Osteoblast (primary cell): ENCODE data around the gene RHBG. TPM values are rescaled to one million over a fixed set of nuclear protein-coding genes. Genes with fewer than 3 reads are reported as not detected.

Experiments used
- DNase-seq: peaks from one replicate; pipeline ENCODE4 v3.0.0; 2011; ENCODE audit warnings: low spot score, mixed read lengths; ENCODE audit not compliant: insufficient read length; ENCODE audit errors: missing footprints
- H2AFZ ChIP-seq: 2 replicates; pipeline ENCODE4 v1.6.0; 2011; ENCODE audit warnings: mild to moderate bottlenecking, low read length
- H3K27ac ChIP-seq: 2 replicates; pipeline ENCODE4 v1.5.1; 2011; ENCODE audit warnings: mild to moderate bottlenecking, low read depth, low read length, moderate library complexity
- H3K27me3 ChIP-seq: 2 replicates; pipeline ENCODE4 v1.6.0; 2012; ENCODE audit warnings: mild to moderate bottlenecking, control low read depth, inconsistent platforms, low read length, moderate library complexity; ENCODE audit not compliant: insufficient read depth
- H3K36me3 ChIP-seq: 2 replicates; pipeline ENCODE4 v1.5.1; 2011; ENCODE audit warnings: mild to moderate bottlenecking, low read length, control low read depth, moderate library complexity; ENCODE audit not compliant: insufficient read depth
- H3K4me1 ChIP-seq: 2 replicates; pipeline ENCODE4 v1.5.1; 2011; ENCODE audit warnings: mild to moderate bottlenecking, low read length, control low read depth, moderate library complexity; ENCODE audit not compliant: insufficient read depth
- H3K4me2 ChIP-seq: 2 replicates; pipeline ENCODE4 v1.6.0; 2011; ENCODE audit warnings: mild to moderate bottlenecking, low read length; ENCODE audit not compliant: insufficient read depth
- H3K4me3 ChIP-seq: fragments of 200-600 bp; sonication (generic); 3 replicates; pipeline ENCODE4 v1.5.1; 2012; ENCODE audit warnings: mild to moderate bottlenecking, low read length, inconsistent platforms; ENCODE audit not compliant: insufficient read depth
- H3K79me2 ChIP-seq: 2 replicates; pipeline ENCODE4 v1.6.0; 2012; ENCODE audit warnings: mild to moderate bottlenecking, low read length, control low read depth, inconsistent platforms; ENCODE audit not compliant: insufficient read depth
- H3K9me3 ChIP-seq: 2 replicates; pipeline ENCODE4 v1.5.1; 2011; ENCODE audit warnings: low read depth, low read length, control low read depth
- H4K20me1 ChIP-seq: 2 replicates; pipeline ENCODE4 v1.6.0; 2012; ENCODE audit warnings: mild to moderate bottlenecking, low read length, control low read depth; ENCODE audit not compliant: insufficient read depth
- total RNA-seq: library from RNA; depleted of rRNA; stranded (reverse); fragments of >200 nt; gene quantifications from 2 replicates; pipeline ENCODE4 v1.2.3, GENCODE V29; 2012
- TF ChIP-seq, protein P1 (sequence below): IDR thresholded peaks from 2 replicates; pipeline ENCODE4 v1.5.1; 2011; ENCODE audit warnings: mild to moderate bottlenecking, low read depth, low read length, moderate library complexity; ENCODE audit errors: extremely low read depth

Gene RHBG
- total RNA-seq, 1 donor, result not detected

DNA sequence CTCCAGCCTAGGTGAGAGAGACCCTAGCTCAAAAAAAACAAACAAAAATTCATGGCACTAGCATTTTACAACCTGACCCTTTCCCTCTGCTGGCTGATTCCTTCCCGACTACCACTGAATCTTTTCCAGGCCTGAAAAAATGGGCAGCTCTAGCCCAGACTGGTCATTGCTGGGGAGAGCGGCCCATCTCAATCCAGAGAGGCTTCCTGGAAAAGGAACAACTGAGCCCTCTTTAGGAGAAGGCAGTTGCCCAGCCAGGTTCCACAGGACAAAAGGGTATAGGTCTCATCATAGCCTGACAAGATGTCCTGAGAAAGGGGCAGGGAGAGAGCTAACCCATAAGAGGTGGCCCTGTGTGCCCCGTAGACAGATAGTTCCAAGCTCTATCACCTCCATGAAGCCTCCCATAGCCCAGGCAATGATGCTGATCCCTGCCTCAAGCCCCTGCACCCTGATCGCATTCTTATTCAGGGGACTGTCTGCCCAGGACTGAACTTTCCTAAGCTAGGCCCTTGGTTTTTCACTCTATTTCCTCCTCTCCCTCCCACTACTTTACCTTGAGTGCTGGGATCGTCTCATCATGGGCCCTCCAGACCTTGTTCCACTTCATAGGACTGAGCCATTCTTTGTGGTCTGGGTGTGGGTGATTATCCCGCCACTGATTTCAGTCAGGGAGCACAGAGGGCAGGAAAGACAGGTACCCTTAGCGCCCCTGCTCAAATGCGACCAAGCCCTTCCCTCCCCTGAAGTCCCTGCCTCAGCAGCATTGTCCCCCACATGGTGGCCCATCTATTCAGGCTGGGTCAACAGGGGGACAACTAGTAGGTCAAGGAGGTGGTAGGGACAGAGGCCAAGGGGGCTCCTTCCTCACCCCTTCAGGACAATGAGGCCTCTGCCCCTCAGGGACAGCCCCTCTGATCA is 18.2 kb downstream of the RHBG start:
- Histone ChIP-seq H4K20me1 (no peaks in the 10 kb centered on the region), H2AFZ (no peak overlapping the region), H3K4me3 (no peak overlapping the region), H3K4me2 (no peak overlapping the region), H3K4me1 (no peaks in the 10 kb centered on the region), H3K9me3 (no peaks in the 10 kb centered on the region), H3K27me3 (peaks cover 57% of the 10 kb centered on the region), H3K79me2 (no peaks in the 10 kb centered on the region), H3K27ac (no peak overlapping the region), H3K36me3 (no peaks in the 10 kb centered on the region)
- DNase-seq, result peak; percentile 78
- TF ChIP-seq, protein P1, sequence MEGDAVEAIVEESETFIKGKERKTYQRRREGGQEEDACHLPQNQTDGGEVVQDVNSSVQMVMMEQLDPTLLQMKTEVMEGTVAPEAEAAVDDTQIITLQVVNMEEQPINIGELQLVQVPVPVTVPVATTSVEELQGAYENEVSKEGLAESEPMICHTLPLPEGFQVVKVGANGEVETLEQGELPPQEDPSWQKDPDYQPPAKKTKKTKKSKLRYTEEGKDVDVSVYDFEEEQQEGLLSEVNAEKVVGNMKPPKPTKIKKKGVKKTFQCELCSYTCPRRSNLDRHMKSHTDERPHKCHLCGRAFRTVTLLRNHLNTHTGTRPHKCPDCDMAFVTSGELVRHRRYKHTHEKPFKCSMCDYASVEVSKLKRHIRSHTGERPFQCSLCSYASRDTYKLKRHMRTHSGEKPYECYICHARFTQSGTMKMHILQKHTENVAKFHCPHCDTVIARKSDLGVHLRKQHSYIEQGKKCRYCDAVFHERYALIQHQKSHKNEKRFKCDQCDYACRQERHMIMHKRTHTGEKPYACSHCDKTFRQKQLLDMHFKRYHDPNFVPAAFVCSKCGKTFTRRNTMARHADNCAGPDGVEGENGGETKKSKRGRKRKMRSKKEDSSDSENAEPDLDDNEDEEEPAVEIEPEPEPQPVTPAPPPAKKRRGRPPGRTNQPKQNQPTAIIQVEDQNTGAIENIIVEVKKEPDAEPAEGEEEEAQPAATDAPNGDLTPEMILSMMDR, result no peak

DNA sequence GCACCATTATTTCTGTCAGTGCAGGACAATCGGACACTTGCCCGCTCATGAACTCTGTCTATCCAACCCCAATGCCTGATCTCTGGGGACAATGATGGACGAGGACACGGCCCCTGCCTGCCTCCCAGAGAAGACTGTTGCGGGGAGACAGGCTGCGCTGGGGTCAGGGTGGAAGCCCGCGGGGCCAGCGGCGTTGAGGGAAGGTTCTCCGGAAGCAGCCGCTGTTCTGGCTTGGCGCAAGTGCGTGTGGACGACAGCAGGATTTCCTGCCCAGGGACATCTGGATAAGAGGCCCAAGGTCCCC is 18.8 kb downstream of the RHBG start:
- no peak overlapping the region for H3K27ac ChIP-seq
- no peak overlapping the region for H2AFZ ChIP-seq
- no peaks in the 10 kb centered on the region for H3K79me2 ChIP-seq
- TF ChIP-seq, protein P1, result no peak
- peaks cover 57% of the 10 kb centered on the region for H3K27me3 ChIP-seq
- no peak overlapping the region for H3K4me2 ChIP-seq
- H3K4me3 ChIP-seq, result no peak overlapping the region
- no peaks in the 10 kb centered on the region for H3K4me1 ChIP-seq
- no peak for DNase-seq
- H4K20me1 ChIP-seq, result no peaks in the 10 kb centered on the region
- H3K9me3 ChIP-seq, result no peaks in the 10 kb centered on the region
- H3K36me3 ChIP-seq, result no peaks in the 10 kb centered on the region

DNA sequence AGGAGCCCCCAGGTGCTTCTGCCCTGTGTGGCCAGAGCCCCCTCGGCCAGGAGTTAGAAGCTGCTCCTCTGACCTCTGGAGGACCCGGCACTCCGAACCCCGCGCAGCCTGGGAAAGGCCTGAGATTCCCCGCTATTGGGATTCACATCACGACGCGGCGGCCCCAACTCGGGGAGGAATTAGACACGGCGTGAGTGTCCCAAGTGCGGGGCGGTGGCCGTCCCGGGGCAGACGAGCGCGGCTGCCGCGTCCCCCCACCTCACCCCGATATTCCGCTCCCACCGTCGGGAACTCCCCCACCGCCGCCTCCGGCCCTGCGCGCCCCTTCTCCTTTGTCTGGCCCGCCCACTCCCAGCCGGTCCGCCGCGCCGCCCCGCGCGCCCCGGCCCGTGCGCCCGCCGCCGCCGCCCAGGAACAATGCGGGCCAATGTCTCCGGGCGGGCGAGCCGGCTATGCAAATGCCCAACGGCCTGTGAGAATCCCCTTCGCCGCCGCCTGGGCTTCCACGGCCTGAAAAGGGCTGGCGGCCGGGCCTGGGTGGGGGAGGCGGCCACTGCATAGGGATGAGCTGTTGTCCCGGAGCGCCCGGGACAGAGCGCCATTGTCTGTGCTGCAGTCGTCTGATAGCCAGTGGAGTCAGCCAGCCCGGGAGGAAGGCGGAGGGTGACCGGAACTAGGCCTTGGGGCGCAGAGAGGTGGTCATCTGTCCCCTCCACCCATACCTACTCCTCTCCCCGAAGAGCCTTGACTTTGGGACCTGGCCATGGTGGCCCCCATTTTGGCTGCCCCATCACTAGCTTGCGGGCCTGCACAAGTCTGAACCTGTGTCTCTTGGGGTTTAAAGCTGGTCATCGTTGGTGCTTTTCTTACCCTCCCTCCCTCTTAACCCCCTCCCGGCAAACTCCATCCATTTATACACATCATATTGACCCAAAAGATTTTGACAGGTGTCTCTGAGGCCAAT is 19.4 kb downstream of the RHBG start:
- Histone ChIP-seq H3K4me3 (no peak overlapping the region), H3K9me3 (no peaks in the 10 kb centered on the region), H3K4me2 (no peak overlapping the region), H3K79me2 (no peaks in the 10 kb centered on the region), H3K27me3 (peaks cover 57% of the 10 kb centered on the region), H3K36me3 (no peaks in the 10 kb centered on the region), H2AFZ (no peak overlapping the region), H3K27ac (no peak overlapping the region), H3K4me1 (no peaks in the 10 kb centered on the region), H4K20me1 (no peaks in the 10 kb centered on the region)
- DNase-seq, result peak; percentile 82
- TF ChIP-seq, protein P1, result no peak

DNA sequence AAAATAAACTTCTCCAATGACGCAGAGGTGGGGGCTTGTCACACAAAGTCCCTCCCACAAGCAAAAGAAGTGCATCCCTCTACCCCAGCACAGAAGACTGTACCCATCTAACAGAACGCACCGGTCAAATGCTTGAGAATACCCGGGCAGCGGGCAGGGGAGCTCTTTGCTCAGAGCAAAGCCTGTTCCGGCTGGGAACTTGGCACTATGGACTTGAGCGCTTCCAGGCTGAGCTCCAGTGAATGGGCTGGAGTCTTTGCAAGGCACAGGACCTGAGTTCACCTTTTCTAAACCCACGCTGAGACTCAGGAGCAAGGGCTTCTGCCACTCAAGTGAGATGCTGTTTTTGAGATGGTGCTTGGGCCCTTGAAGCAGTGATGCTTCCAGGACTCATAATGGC is 20.3 kb downstream of the RHBG start:
- H3K79me2 ChIP-seq, result no peaks in the 10 kb centered on the region
- H3K4me3 ChIP-seq, result no peak overlapping the region
- peaks cover 57% of the 10 kb centered on the region for H3K27me3 ChIP-seq
- TF ChIP-seq, protein P1, result no peak
- no peaks in the 10 kb centered on the region for H3K9me3 ChIP-seq
- no peaks in the 10 kb centered on the region for H3K4me1 ChIP-seq
- H4K20me1 ChIP-seq, result no peaks in the 10 kb centered on the region
- peak; percentile 85 for DNase-seq
- no peak overlapping the region for H2AFZ ChIP-seq
- H3K36me3 ChIP-seq, result no peaks in the 10 kb centered on the region
- no peak overlapping the region for H3K4me2 ChIP-seq
- H3K27ac ChIP-seq, result no peak overlapping the region
